ENCODE data around the gene MAB21L2. TPM values are rescaled to one million over a fixed set of nuclear protein-coding genes. Genes with fewer than 3 reads are reported as not detected.
"Not testable (repeated sequence)": the region's sequence is repeated elsewhere in the genome, so short reads cannot be mapped to it uniquely, and the experiment has no call there.

MAB21L2 gene
- total RNA-seq, 5 donors from 2014 or later (not counting 1 experiment from before 2014, with no cell fraction given), result not detected

DNA sequence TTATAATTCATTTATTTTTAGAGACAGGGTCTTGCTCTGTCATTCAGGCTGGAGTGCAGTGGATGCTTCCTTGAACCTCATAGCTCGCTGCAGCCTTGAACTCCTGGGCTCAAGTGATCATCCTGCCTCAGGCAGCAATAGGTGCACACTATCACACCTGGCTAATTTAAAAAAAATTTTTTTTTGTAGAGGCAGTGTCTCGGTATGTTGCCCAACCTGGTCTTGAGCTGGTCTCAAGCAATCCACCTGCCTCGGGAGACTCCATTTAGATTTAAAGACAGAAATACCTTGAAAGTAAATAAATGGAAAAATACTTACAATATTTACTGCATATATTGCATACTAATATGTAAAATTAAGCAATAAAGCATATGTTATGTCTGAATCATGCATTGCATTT lies 40.3 kb upstream of the MAB21L2 start:
- DNase-seq, result no peak
- Histone ChIP-seq H3K27ac (ENCODE audit: low read length) (no peak overlapping the region), H3K9me3 (no peaks in the 10 kb centered on the region), H3K4me3 (ENCODE audit: control insufficient read depth in 1 of 2, extremely low read depth in 1 of 2, low read length in 1 of 2) (no peak overlapping the region), H3K4me1 (ENCODE audit: control insufficient read depth in 1 of 2, extremely low read depth in 1 of 2, insufficient read depth in 2 of 2, low read length in 2 of 2) (no peaks in the 10 kb centered on the region), H3K27me3 (replicated peaks in 1 of 2; ENCODE audit: control insufficient read depth in 2 of 2, extremely low read depth in 1 of 2, insufficient read depth in 2 of 2, low read length in 1 of 2) (no peaks in the 10 kb centered on the region), H3K36me3 (ENCODE audit: control insufficient read depth in 2 of 2, extremely low read depth in 1 of 2, insufficient read depth in 1 of 2, low read length in 1 of 2) (no peaks in the 10 kb centered on the region)
- no peak overlapping the region for H3K27ac Mint-ChIP-seq
- ChIA-PET CTCF (no interaction called here), POLR2A (no interaction called here)
- no peaks in the 10 kb centered on the region for H3K4me1 Mint-ChIP-seq
- no peaks in the 10 kb centered on the region for H3K27me3 Mint-ChIP-seq
- peaks cover 0 to 3% (median 0%) of the 10 kb centered on the region in 3 donors for H3K9me3 Mint-ChIP-seq
- H3K4me3 Mint-ChIP-seq, result no peak overlapping the region
- ATAC-seq (replicated peaks in 1 of 4), result no peak
- no CpG with 5 or more reads among the region's 3 CpGs for WGBS (ENCODE audit: insufficient coverage)
- peaks cover 18% of the 10 kb centered on the region for H3K36me3 Mint-ChIP-seq

DNA sequence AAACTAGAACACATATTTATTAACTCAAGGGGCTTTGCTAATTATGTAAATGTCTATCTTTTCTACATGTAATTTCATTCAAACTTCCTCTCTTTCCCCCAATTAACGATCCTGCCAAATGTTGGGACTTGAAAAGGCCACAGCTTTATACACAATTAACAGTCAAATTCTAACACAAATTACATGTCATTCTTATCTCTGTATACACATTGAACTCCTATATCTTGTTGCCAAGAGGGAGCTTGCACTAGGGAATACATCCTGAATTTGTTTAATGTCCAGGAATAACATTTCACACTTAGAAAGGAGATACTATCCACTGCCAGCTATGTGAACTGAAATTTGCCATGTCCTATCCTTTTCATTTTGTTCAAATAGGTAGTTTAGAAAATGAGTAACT lies 38.9 kb upstream of the MAB21L2 start:
- DNase-seq (no peak), ATAC-seq (replicated peaks in 1 of 4) (no peak)
- peaks cover 9% of the 10 kb centered on the region for H3K36me3 Mint-ChIP-seq
- no peak overlapping the region for H3K4me3 Mint-ChIP-seq
- peaks cover 0 to 1% (median 0%) of the 10 kb centered on the region in 3 donors for H3K4me1 Mint-ChIP-seq
- no CpG with 5 or more reads among the region's 1 CpG for WGBS (ENCODE audit: insufficient coverage)
- H3K9me3 ChIP-seq, result no peaks in the 10 kb centered on the region
- no peaks in the 10 kb centered on the region for H3K36me3 ChIP-seq (ENCODE audit: control insufficient read depth in 2 of 2, extremely low read depth in 1 of 2, insufficient read depth in 1 of 2, low read length in 1 of 2)
- no peak overlapping the region for H3K27ac ChIP-seq (ENCODE audit: low read length)
- no peak overlapping the region for H3K27ac Mint-ChIP-seq
- ChIA-PET POLR2A (no interaction called here), CTCF (no interaction called here)
- no peaks in the 10 kb centered on the region for H3K27me3 ChIP-seq (replicated peaks in 1 of 2; ENCODE audit: control insufficient read depth in 2 of 2, extremely low read depth in 1 of 2, insufficient read depth in 2 of 2, low read length in 1 of 2)
- no peak overlapping the region for H3K4me3 ChIP-seq (ENCODE audit: control insufficient read depth in 1 of 2, extremely low read depth in 1 of 2, low read length in 1 of 2)
- H3K9me3 Mint-ChIP-seq, result peaks cover 0 to 3% (median 0%) of the 10 kb centered on the region in 3 donors
- H3K27me3 Mint-ChIP-seq, result no peaks in the 10 kb centered on the region
- H3K4me1 ChIP-seq (ENCODE audit: control insufficient read depth in 1 of 2, extremely low read depth in 1 of 2, insufficient read depth in 2 of 2, low read length in 2 of 2), result no peaks in the 10 kb centered on the region

DNA sequence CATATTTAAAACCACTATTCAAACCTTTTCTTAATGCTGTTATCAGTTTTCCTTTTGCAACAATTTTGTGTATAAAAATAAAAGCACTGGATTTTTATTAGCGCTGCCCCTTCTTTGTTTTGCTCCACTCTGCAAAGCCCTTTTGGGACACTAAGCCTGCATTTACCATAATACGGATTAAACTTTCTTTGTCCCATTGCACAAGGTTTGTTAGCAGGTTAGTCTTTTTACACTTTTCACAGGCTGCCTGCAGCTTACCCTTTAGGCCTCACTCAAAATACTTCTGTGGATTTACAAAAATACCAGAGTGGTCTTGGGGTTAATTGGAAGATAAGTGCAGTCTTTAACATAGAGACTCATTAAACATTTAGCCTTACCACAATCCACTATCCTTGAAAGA lies 35.7 kb upstream of the MAB21L2 start:
- H3K4me1 ChIP-seq (ENCODE audit: control insufficient read depth in 1 of 2, extremely low read depth in 1 of 2, insufficient read depth in 2 of 2, low read length in 2 of 2), result no peaks in the 10 kb centered on the region
- ATAC-seq (replicated peaks in 1 of 4), result no peak
- 100% methylated on average over 1 of the region's 2 CpGs for WGBS (ENCODE audit: insufficient coverage)

DNA sequence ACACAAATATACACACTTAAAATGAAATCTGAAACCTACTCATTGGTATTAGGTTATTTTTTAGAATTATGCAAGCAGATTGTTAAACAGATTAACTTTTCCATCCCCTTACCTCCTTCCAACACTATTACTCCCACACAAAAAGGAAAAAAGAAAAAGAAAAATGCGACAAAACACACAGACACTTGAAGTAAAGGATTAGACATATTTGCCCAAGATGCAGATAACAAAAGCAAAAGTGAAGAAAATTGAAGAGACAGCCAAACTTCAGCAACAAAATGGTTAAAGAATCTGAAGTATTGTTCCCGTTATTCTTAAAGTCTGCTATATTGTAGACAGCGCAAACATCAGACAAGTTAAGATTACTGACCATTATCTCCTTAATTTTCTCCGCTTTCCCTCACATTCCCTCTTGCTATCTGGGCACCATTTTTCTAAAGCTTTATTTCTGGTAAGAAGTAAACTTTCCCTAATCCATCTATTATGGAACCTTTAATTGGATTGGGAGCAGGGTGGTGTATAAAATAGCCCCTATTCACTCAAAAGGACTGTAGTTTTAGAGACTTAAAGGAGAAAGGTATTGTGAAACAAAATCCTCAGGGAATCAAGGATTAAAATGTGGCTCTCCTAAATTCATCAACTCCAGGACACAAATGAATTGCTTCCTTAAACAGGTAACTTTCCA lies 34.7 kb upstream of the MAB21L2 start:
- ChIA-PET CTCF (no interaction called here), POLR2A (no interaction called here)
- Mint-ChIP-seq H3K36me3 (peaks cover 6% of the 10 kb centered on the region), H3K4me3 (no peak overlapping the region), H3K27me3 (no peaks in the 10 kb centered on the region), H3K9me3 (no peaks in the 10 kb centered on the region), H3K27ac (no peak overlapping the region), H3K4me1 (peaks cover 0 to 5% (median 0%) of the 10 kb centered on the region in 3 donors)
- Histone ChIP-seq H3K36me3 (ENCODE audit: control insufficient read depth in 2 of 2, extremely low read depth in 1 of 2, insufficient read depth in 1 of 2, low read length in 1 of 2) (no peaks in the 10 kb centered on the region), H3K4me1 (ENCODE audit: control insufficient read depth in 1 of 2, extremely low read depth in 1 of 2, insufficient read depth in 2 of 2, low read length in 2 of 2) (no peaks in the 10 kb centered on the region), H3K27ac (ENCODE audit: low read length) (no peak overlapping the region), H3K4me3 (ENCODE audit: control insufficient read depth in 1 of 2, extremely low read depth in 1 of 2, low read length in 1 of 2) (no peak overlapping the region), H3K27me3 (replicated peaks in 1 of 2; ENCODE audit: control insufficient read depth in 2 of 2, extremely low read depth in 1 of 2, insufficient read depth in 2 of 2, low read length in 1 of 2) (no peaks in the 10 kb centered on the region), H3K9me3 (no peaks in the 10 kb centered on the region)
- DNase-seq (no peak), ATAC-seq (replicated peaks in 1 of 4) (no peak)
- WGBS (ENCODE audit: insufficient coverage), result 100% methylated on average over 1 of the region's 4 CpGs

More for the DNA sequence above, 35.7 kb upstream of the MAB21L2 start:
- H3K9me3 ChIP-seq, result no peaks in the 10 kb centered on the region
- no peaks in the 10 kb centered on the region for H3K27me3 Mint-ChIP-seq
- ChIA-PET POLR2A (no interaction called here), CTCF (no interaction called here)
- no peak overlapping the region for H3K4me3 ChIP-seq (ENCODE audit: control insufficient read depth in 1 of 2, extremely low read depth in 1 of 2, low read length in 1 of 2)
- no peaks in the 10 kb centered on the region for H3K27me3 ChIP-seq (replicated peaks in 1 of 2; ENCODE audit: control insufficient read depth in 2 of 2, extremely low read depth in 1 of 2, insufficient read depth in 2 of 2, low read length in 1 of 2)
- no peak overlapping the region for H3K27ac Mint-ChIP-seq
- no peak overlapping the region for H3K4me3 Mint-ChIP-seq
- peaks cover 0 to 5% (median 0%) of the 10 kb centered on the region in 3 donors for H3K4me1 Mint-ChIP-seq
- no peak overlapping the region for H3K27ac ChIP-seq (ENCODE audit: low read length)
- H3K36me3 Mint-ChIP-seq, result no peaks in the 10 kb centered on the region
- H3K36me3 ChIP-seq (ENCODE audit: control insufficient read depth in 2 of 2, extremely low read depth in 1 of 2, insufficient read depth in 1 of 2, low read length in 1 of 2), result no peaks in the 10 kb centered on the region
- no peak for DNase-seq
- no peaks in the 10 kb centered on the region for H3K9me3 Mint-ChIP-seq

DNA sequence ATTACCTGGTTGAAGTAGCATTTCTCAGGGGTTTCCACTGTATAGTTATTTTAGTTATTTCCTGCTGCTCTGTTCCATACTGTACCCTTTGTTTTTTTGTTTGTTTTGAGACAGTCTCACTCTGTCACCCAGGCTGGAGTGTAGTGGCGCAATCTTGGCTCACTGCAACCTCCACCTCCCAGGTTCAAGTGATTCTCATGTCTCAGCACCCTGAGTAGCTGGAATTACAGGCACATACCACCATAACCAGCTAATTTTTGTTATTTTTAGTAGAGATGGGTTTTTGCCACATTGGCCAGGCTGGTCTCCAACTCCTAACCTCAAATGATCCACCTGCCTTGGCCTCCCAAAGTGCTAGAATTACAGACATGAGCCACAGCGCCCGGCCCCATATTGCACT lies 24.1 kb upstream of the MAB21L2 start:
- CTCF ChIA-PET; ATAC-seq (replicated peaks in 1 of 4): not testable (repeated sequence)
- peaks cover 45% of the 10 kb centered on the region for H3K36me3 Mint-ChIP-seq

GRCh38 chr4:150561143-150561737 lies 20.7 kb upstream of the MAB21L2 start:
- H3K4me1 Mint-ChIP-seq, result peaks cover 0 to 7% (median 2%) of the 10 kb centered on the region in 3 donors
- H3K36me3 Mint-ChIP-seq, result peaks cover 44% of the 10 kb centered on the region
- CTCF ChIA-PET, result no interaction called here

More for the DNA sequence above, 24.1 kb upstream of the MAB21L2 start:
- H3K4me3 Mint-ChIP-seq; H3K27ac ChIP-seq (ENCODE audit: low read length); H3K27me3 Mint-ChIP-seq; POLR2A ChIA-PET; H3K4me3 ChIP-seq (ENCODE audit: control insufficient read depth in 1 of 2, extremely low read depth in 1 of 2, low read length in 1 of 2); H3K4me1 ChIP-seq (ENCODE audit: control insufficient read depth in 1 of 2, extremely low read depth in 1 of 2, insufficient read depth in 2 of 2, low read length in 2 of 2); DNase-seq; H3K27ac Mint-ChIP-seq; H3K4me1 Mint-ChIP-seq; H3K27me3 ChIP-seq (replicated peaks in 1 of 2; ENCODE audit: control insufficient read depth in 2 of 2, extremely low read depth in 1 of 2, insufficient read depth in 2 of 2, low read length in 1 of 2); H3K9me3 ChIP-seq: not testable (repeated sequence)
- peaks cover 0 to 11% of the 10 kb centered on the region in 2 donors for H3K36me3 ChIP-seq (ENCODE audit: control insufficient read depth in 2 of 2, extremely low read depth in 1 of 2, insufficient read depth in 1 of 2, low read length in 1 of 2)
- WGBS (ENCODE audit: insufficient coverage), result no CpG with 5 or more reads among the region's 3 CpGs
- peaks cover 4 to 14% (median 9%) of the 10 kb centered on the region in 3 donors for H3K9me3 Mint-ChIP-seq

More at GRCh38 chr4:150561143-150561737, 20.7 kb upstream of the MAB21L2 start:
- Histone ChIP-seq H3K36me3 (ENCODE audit: control insufficient read depth in 2 of 2, extremely low read depth in 1 of 2, insufficient read depth in 1 of 2, low read length in 1 of 2) (peaks cover 0 to 7% of the 10 kb centered on the region in 2 donors), H3K4me1 (ENCODE audit: control insufficient read depth in 1 of 2, extremely low read depth in 1 of 2, insufficient read depth in 2 of 2, low read length in 2 of 2) (no peaks in the 10 kb centered on the region), H3K9me3 (no peaks in the 10 kb centered on the region), H3K4me3 (ENCODE audit: control insufficient read depth in 1 of 2, extremely low read depth in 1 of 2, low read length in 1 of 2) (no peak overlapping the region), H3K27ac (ENCODE audit: low read length) (no peak overlapping the region), H3K27me3 (replicated peaks in 1 of 2; ENCODE audit: control insufficient read depth in 2 of 2, extremely low read depth in 1 of 2, insufficient read depth in 2 of 2, low read length in 1 of 2) (no peaks in the 10 kb centered on the region)
- Mint-ChIP-seq H3K9me3 (peaks cover 2 to 7% (median 6%) of the 10 kb centered on the region in 3 donors), H3K4me3 (no peak overlapping the region), H3K27me3 (no peaks in the 10 kb centered on the region), H3K27ac (no peak overlapping the region)
- DNase-seq (no peak), ATAC-seq (replicated peaks in 1 of 4) (no peak)
- POLR2A ChIA-PET, result interaction anchor here in 1 of 2 donors (0.6 kb wide), 1 partner anchor 280 kb away, joined by 3 read pairs; no protein-coding TSS in a partner anchor
- WGBS (ENCODE audit: insufficient coverage), result no CpG with 5 or more reads among the region's 2 CpGs
